ENCODE results near the gene ZCCHC2.

DNA sequence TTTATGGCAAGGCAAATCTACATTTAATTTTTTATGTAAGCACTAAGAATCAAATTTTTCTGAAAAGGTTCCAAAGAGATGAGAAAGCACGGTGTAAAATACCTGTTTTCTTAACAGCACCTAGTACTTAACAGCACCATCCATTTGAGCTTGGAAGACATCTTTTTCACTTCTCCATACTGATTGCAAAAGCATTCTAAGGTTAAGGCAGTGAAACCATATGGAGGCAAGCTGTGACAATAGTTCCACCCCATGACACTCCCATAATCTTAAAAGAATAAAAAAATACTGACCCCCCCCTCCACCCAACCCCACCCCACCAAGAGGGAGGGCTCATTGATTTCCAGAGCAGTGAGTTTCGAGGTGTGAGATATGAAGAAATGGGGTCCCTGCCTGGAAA is 60.6 kb downstream of the ZCCHC2 start:
- TF ChIP-seq POLR2A (IDR thresholded peaks at IDR 0.05; ENCODE audit: control extremely low read depth in 1 of 2, low read depth in 2 of 2, low read length in 2 of 2) (no peak), CTCF (IDR thresholded peaks at IDR 0.05; ENCODE audit: control extremely low read depth in 1 of 3, insufficient read depth in 1 of 3, low read depth in 1 of 3, low read length in 3 of 3) (no peak), RXRA (IDR thresholded peaks at IDR 0.05; ENCODE audit: insufficient read depth, low read depth, low read length) (no peak), RBBP5 (IDR thresholded peaks at IDR 0.05; ENCODE audit: borderline replicate concordance, low read depth, low read length) (no peak), PHF8 (conservative IDR thresholded peaks at IDR 0.05; ENCODE audit: low read depth, low read length) (no peak), EGR1 (IDR thresholded peaks at IDR 0.05; ENCODE audit: borderline replicate concordance, low read depth, low read length) (no peak), CEBPB (IDR thresholded peaks at IDR 0.05; ENCODE audit: low read depth, low read length) (no peak), RFX5 (IDR thresholded peaks at IDR 0.05; ENCODE audit: borderline replicate concordance, low read depth, low read length) (no peak), TEAD4 (IDR thresholded peaks at IDR 0.05; ENCODE audit: low read depth, low read length) (no peak), CBX5 (IDR thresholded peaks at IDR 0.05; ENCODE audit: low read depth, low read length) (no peak), SP2 (IDR thresholded peaks at IDR 0.05; ENCODE audit: low read length) (no peak), TAF1 (IDR thresholded peaks at IDR 0.05; ENCODE audit: low read depth, low read length) (no peak), CBX8 (IDR thresholded peaks at IDR 0.05; ENCODE audit: borderline replicate concordance, low read depth, low read length) (no peak), EP300 (IDR thresholded peaks at IDR 0.05; ENCODE audit: borderline replicate concordance in 1 of 2, low read depth in 2 of 2, low read length in 2 of 2) (no peak)
